GM19467 (cell line): Measurements from ENCODE around the gene ZNF578.
"Not testable (repeated sequence)": the region's sequence is repeated elsewhere in the genome, so short reads cannot be mapped to it uniquely, and the experiment has no call there.

Experiments used
- ATAC-seq: cut with Tn5 transposase; IDR thresholded peaks from one replicate; pipeline ENCODE4 v1.9.1; 2021; ENCODE audit warnings: mild to moderate bottlenecking, moderate library complexity; ENCODE audit not compliant: unreplicated experiment

Gene ZNF578

GRCh38 chr19:52507266-52507665 is 53.9 kb downstream of the ZNF578 start:
- no peak for ATAC-seq

GRCh38 chr19:52516191-52516590 is 62.8 kb downstream of the ZNF578 start:
- ATAC-seq, result no peak

GRCh38 chr19:52518646-52519045 is 65.3 kb downstream of the ZNF578 start:
- no peak for ATAC-seq

GRCh38 chr19:52519175-52519574 is 65.8 kb downstream of the ZNF578 start:
- ATAC-seq, result not testable (repeated sequence)

- ATAC-seq, result no peak
Observed at GRCh38 chr19:52520013-52520412, 66.7 kb downstream of the ZNF578 start.

GRCh38 chr19:52522551-52522950 is 69.2 kb downstream of the ZNF578 start:
- ATAC-seq, result no peak

- no peak for ATAC-seq
Observed at GRCh38 chr19:52524086-52524485, 70.7 kb downstream of the ZNF578 start.

- peak; percentile 80 for ATAC-seq
Observed at GRCh38 chr19:52527134-52527955, 74.0 kb downstream of the ZNF578 start, which contains the start of gene ZNF808. ZNF808 (plus strand) TSS chr19:52527668; CDS start chr19:52543285, 15,617 bp downstream.

- ATAC-seq, result no peak
Observed at GRCh38 chr19:52527956-52528351, 74.6 kb downstream of the ZNF578 start.

GRCh38 chr19:52532480-52532879 is 79.1 kb downstream of the ZNF578 start:
- no peak for ATAC-seq

GRCh38 chr19:52533901-52534300 is 80.5 kb downstream of the ZNF578 start:
- no peak for ATAC-seq

GRCh38 chr19:52535385-52535770 is 82.0 kb downstream of the ZNF578 start:
- ATAC-seq, result not testable (repeated sequence)

GRCh38 chr19:52535771-52536447 is 82.6 kb downstream of the ZNF578 start:
- peak; percentile 85 for ATAC-seq

- ATAC-seq, result no peak
Observed at GRCh38 chr19:52536448-52536800, 83.1 kb downstream of the ZNF578 start.

- not testable (repeated sequence) for ATAC-seq
Observed at GRCh38 chr19:52538815-52539214, 85.5 kb downstream of the ZNF578 start.

- not testable (repeated sequence) for ATAC-seq
Observed at GRCh38 chr19:52541176-52541575, 87.8 kb downstream of the ZNF578 start.

GRCh38 chr19:52541608-52542007 is 88.3 kb downstream of the ZNF578 start:
- ATAC-seq, result no peak

- not testable (repeated sequence) for ATAC-seq
Observed at GRCh38 chr19:52542541-52542940, 89.2 kb downstream of the ZNF578 start.

GRCh38 chr19:52542984-52543664 is 89.8 kb downstream of the ZNF578 start:
- ATAC-seq, result no peak

- ATAC-seq, result no peak
Observed at GRCh38 chr19:52554216-52554971, 101.0 kb downstream of the ZNF578 start.
